ENCODE measurements around the gene SLC24A3. TPM values are rescaled to one million over a fixed set of nuclear protein-coding genes. Genes with fewer than 3 reads are reported as not detected.

Gene SLC24A3
- total and polyA plus RNA-seq, 2 experiments from 2014 or later, result 0.48 to 1.7 TPM

- no peaks in the 10 kb centered on the region for H3K9me2 ChIP-seq (replicated peaks; ENCODE audit: insufficient read depth)
- no peaks in the 10 kb centered on the region for H3K9me3 ChIP-seq (ENCODE audit: low read depth)
- no peak for TF ChIP-seq EZH2 (IDR thresholded peaks at IDR 0.05; ENCODE audit: borderline replicate concordance)
- TF ChIP-seq, protein P1, sequence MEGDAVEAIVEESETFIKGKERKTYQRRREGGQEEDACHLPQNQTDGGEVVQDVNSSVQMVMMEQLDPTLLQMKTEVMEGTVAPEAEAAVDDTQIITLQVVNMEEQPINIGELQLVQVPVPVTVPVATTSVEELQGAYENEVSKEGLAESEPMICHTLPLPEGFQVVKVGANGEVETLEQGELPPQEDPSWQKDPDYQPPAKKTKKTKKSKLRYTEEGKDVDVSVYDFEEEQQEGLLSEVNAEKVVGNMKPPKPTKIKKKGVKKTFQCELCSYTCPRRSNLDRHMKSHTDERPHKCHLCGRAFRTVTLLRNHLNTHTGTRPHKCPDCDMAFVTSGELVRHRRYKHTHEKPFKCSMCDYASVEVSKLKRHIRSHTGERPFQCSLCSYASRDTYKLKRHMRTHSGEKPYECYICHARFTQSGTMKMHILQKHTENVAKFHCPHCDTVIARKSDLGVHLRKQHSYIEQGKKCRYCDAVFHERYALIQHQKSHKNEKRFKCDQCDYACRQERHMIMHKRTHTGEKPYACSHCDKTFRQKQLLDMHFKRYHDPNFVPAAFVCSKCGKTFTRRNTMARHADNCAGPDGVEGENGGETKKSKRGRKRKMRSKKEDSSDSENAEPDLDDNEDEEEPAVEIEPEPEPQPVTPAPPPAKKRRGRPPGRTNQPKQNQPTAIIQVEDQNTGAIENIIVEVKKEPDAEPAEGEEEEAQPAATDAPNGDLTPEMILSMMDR (IDR thresholded peaks at IDR 0.05; ENCODE audit: poor library complexity), result no peak
- no peak for TF ChIP-seq EZH2phosphoT487 (IDR thresholded peaks at IDR 0.05; ENCODE audit: low read depth, severe bottlenecking, unreplicated experiment)
- H3K27me3 ChIP-seq, result no peaks in the 10 kb centered on the region
- H2AFZ ChIP-seq, result no peak overlapping the region
- no peak for DNase-seq (ENCODE audit: low spot score)
- H3K79me2 ChIP-seq, result no peaks in the 10 kb centered on the region
- no peaks in the 10 kb centered on the region for H3K36me3 ChIP-seq (replicated peaks; ENCODE audit: insufficient read depth, low read depth)
- 68% methylated on average over 3 of the region's 3 CpGs for WGBS (ENCODE audit: low lambda C conversion rate, missing lambda C conversion rate)
- no peaks in the 10 kb centered on the region for H4K20me1 ChIP-seq (ENCODE audit: insufficient read depth, poor library complexity, severe bottlenecking)
- H3K27ac ChIP-seq, result no peak overlapping the region
- H3K4me2 ChIP-seq, result no peak overlapping the region
- no peaks in the 10 kb centered on the region for H3K4me1 ChIP-seq (ENCODE audit: insufficient read depth)
- no peak overlapping the region for H3K4me3 ChIP-seq
Observed at GRCh38 chr20:19361790-19362189, 149.3 kb downstream of the SLC24A3 start.

- no peaks in the 10 kb centered on the region for H3K9me2 ChIP-seq (replicated peaks; ENCODE audit: insufficient read depth)
- no peak overlapping the region for H3K4me3 ChIP-seq
- no peaks in the 10 kb centered on the region for H4K20me1 ChIP-seq (ENCODE audit: insufficient read depth, poor library complexity, severe bottlenecking)
- WGBS (ENCODE audit: low lambda C conversion rate, missing lambda C conversion rate), result 86% methylated on average over 4 of the region's 4 CpGs
- no peaks in the 10 kb centered on the region for H3K9me3 ChIP-seq (ENCODE audit: low read depth)
- TF ChIP-seq, protein P1 (IDR thresholded peaks at IDR 0.05; ENCODE audit: poor library complexity), result no peak
- TF ChIP-seq EZH2phosphoT487 (IDR thresholded peaks at IDR 0.05; ENCODE audit: low read depth, severe bottlenecking, unreplicated experiment) (no peak), EZH2 (IDR thresholded peaks at IDR 0.05; ENCODE audit: borderline replicate concordance) (no peak)
- no peak overlapping the region for H3K4me2 ChIP-seq
- DNase-seq (ENCODE audit: low spot score), result no peak
- no peak overlapping the region for H2AFZ ChIP-seq
- H3K27ac ChIP-seq, result no peak overlapping the region
- no peaks in the 10 kb centered on the region for H3K36me3 ChIP-seq (replicated peaks; ENCODE audit: insufficient read depth, low read depth)
- no peaks in the 10 kb centered on the region for H3K79me2 ChIP-seq
- no peaks in the 10 kb centered on the region for H3K27me3 ChIP-seq
- no peaks in the 10 kb centered on the region for H3K4me1 ChIP-seq (ENCODE audit: insufficient read depth)
Observed at GRCh38 chr20:19363476-19363875, 151.0 kb downstream of the SLC24A3 start.

GRCh38 chr20:19367591-19367990 lies 155.1 kb downstream of the SLC24A3 start:
- H3K9me3 ChIP-seq (ENCODE audit: low read depth), result no peaks in the 10 kb centered on the region
- H2AFZ ChIP-seq, result no peak overlapping the region
- no peaks in the 10 kb centered on the region for H3K79me2 ChIP-seq
- no peaks in the 10 kb centered on the region for H4K20me1 ChIP-seq (ENCODE audit: insufficient read depth, poor library complexity, severe bottlenecking)
- H3K4me2 ChIP-seq, result no peak overlapping the region
- H3K4me3 ChIP-seq, result no peak overlapping the region
- 93% methylated on average over 2 of the region's 2 CpGs for WGBS (ENCODE audit: low lambda C conversion rate, missing lambda C conversion rate)
- H3K27me3 ChIP-seq, result no peaks in the 10 kb centered on the region
- no peaks in the 10 kb centered on the region for H3K4me1 ChIP-seq (ENCODE audit: insufficient read depth)
- no peak overlapping the region for H3K27ac ChIP-seq
- DNase-seq (ENCODE audit: low spot score), result no peak
- H3K36me3 ChIP-seq (replicated peaks; ENCODE audit: insufficient read depth, low read depth), result no peaks in the 10 kb centered on the region
- no peaks in the 10 kb centered on the region for H3K9me2 ChIP-seq (replicated peaks; ENCODE audit: insufficient read depth)
- TF ChIP-seq, protein P1 (IDR thresholded peaks at IDR 0.05; ENCODE audit: poor library complexity), result no peak
- TF ChIP-seq EZH2 (IDR thresholded peaks at IDR 0.05; ENCODE audit: borderline replicate concordance) (no peak), EZH2phosphoT487 (IDR thresholded peaks at IDR 0.05; ENCODE audit: low read depth, severe bottlenecking, unreplicated experiment) (no peak)

GRCh38 chr20:19368351-19368750 lies 155.9 kb downstream of the SLC24A3 start:
- no peak for DNase-seq (ENCODE audit: low spot score)
- Histone ChIP-seq H3K4me1 (ENCODE audit: insufficient read depth) (no peaks in the 10 kb centered on the region), H3K9me3 (ENCODE audit: low read depth) (no peaks in the 10 kb centered on the region), H3K36me3 (replicated peaks; ENCODE audit: insufficient read depth, low read depth) (no peaks in the 10 kb centered on the region), H3K9me2 (replicated peaks; ENCODE audit: insufficient read depth) (no peaks in the 10 kb centered on the region), H3K27me3 (no peaks in the 10 kb centered on the region), H4K20me1 (ENCODE audit: insufficient read depth, poor library complexity, severe bottlenecking) (no peaks in the 10 kb centered on the region), H3K27ac (no peak overlapping the region), H3K4me3 (no peak overlapping the region), H2AFZ (no peak overlapping the region), H3K4me2 (no peak overlapping the region), H3K79me2 (no peaks in the 10 kb centered on the region)
- WGBS (ENCODE audit: low lambda C conversion rate, missing lambda C conversion rate), result 83% methylated on average over 3 of the region's 3 CpGs
- TF ChIP-seq EZH2phosphoT487 (IDR thresholded peaks at IDR 0.05; ENCODE audit: low read depth, severe bottlenecking, unreplicated experiment) (no peak), EZH2 (IDR thresholded peaks at IDR 0.05; ENCODE audit: borderline replicate concordance) (no peak)
- TF ChIP-seq, protein P1 (IDR thresholded peaks at IDR 0.05; ENCODE audit: poor library complexity), result no peak
